ENCODE data around the gene ABHD8.

Gene ABHD8

GRCh38 chr19:17293605-17294004, 9.6 kb downstream of the ABHD8 start:
- H3K4me3 ChIP-seq (ENCODE audit: low read depth, low read length): no peak overlapping the region
- no peak for DNase-seq (ENCODE audit: low read depth)
- no peak for TF ChIP-seq CTCF (IDR thresholded peaks at IDR 0.05; ENCODE audit: low read depth, low read length, missing control alignments)

GRCh38 chr19:17292301-17293074, 10.7 kb downstream of the ABHD8 start:
- peak; percentile 79 for TF ChIP-seq CTCF (IDR thresholded peaks at IDR 0.05; ENCODE audit: low read depth, low read length, missing control alignments)
- H3K4me3 ChIP-seq (ENCODE audit: low read depth, low read length): peak overlapping the region; percentile 54
- DNase-seq (ENCODE audit: low read depth): peak; percentile 69

GRCh38 chr19:17289489-17289888, 13.7 kb downstream of the ABHD8 start:
- TF ChIP-seq CTCF (IDR thresholded peaks at IDR 0.05; ENCODE audit: low read depth, low read length, missing control alignments): no peak
- no peak overlapping the region for H3K4me3 ChIP-seq (ENCODE audit: low read depth, low read length)
- peak; percentile 48 for DNase-seq (ENCODE audit: low read depth)

GRCh38 chr19:17286752-17287151, 16.5 kb downstream of the ABHD8 start:
- TF ChIP-seq CTCF (IDR thresholded peaks at IDR 0.05; ENCODE audit: low read depth, low read length, missing control alignments): no peak
- H3K4me3 ChIP-seq (ENCODE audit: low read depth, low read length): no peak overlapping the region
- no peak for DNase-seq (ENCODE audit: low read depth)

GRCh38 chr19:17286263-17286662, 17.0 kb downstream of the ABHD8 start:
- DNase-seq (ENCODE audit: low read depth): no peak
- TF ChIP-seq CTCF (IDR thresholded peaks at IDR 0.05; ENCODE audit: low read depth, low read length, missing control alignments): no peak
- no peak overlapping the region for H3K4me3 ChIP-seq (ENCODE audit: low read depth, low read length)

- DNase-seq (ENCODE audit: low read depth): no peak
- no peak for TF ChIP-seq CTCF (IDR thresholded peaks at IDR 0.05; ENCODE audit: low read depth, low read length, missing control alignments)
- H3K4me3 ChIP-seq (ENCODE audit: low read depth, low read length): no peak overlapping the region
These were observed 17.6 kb downstream of the ABHD8 start for GRCh38 chr19:17285415-17286135.
